Neural crest cell (in vitro differentiated cells): ENCODE data around the gene ENOX1. TPM values are rescaled to one million over a fixed set of nuclear protein-coding genes. Genes with fewer than 3 reads are reported as not detected.

ENCODE experiments used
- DNase-seq: peaks from one replicate; pipeline ENCODE4 v3.0.0; 2021; ENCODE audit warnings: low read depth, mixed read lengths, low spot score
- H3K27ac Mint-ChIP-seq: one replicate; pipeline ENCODE4 v1.8.0; 2021; ENCODE audit warnings: mild to moderate bottlenecking, mixed read lengths; ENCODE audit not compliant: unreplicated experiment
- H3K27me3 Mint-ChIP-seq: 2 replicates; pipeline ENCODE4 v1.8.0; 2021; ENCODE audit warnings: low read depth, mild to moderate bottlenecking, mixed read lengths
- H3K36me3 Mint-ChIP-seq: 2 replicates; pipeline ENCODE4 v1.8.0; 2021; ENCODE audit warnings: low read depth, mild to moderate bottlenecking, mixed read lengths
- H3K4me1 Mint-ChIP-seq: 2 replicates; pipeline ENCODE4 v1.8.0; 2021; ENCODE audit warnings: mixed read lengths
- H3K4me3 Mint-ChIP-seq: one replicate; pipeline ENCODE4 v1.8.0; 2021; ENCODE audit warnings: mild to moderate bottlenecking, mixed read lengths
- H3K9me3 Mint-ChIP-seq: 2 replicates; pipeline ENCODE4 v1.8.0; 2021; ENCODE audit warnings: mixed read lengths
- total RNA-seq: library from RNA; stranded (reverse); gene quantifications from 2 replicates; pipeline ENCODE4 v1.2.1, GENCODE V29; 2021
- TF ChIP-seq, protein P1 (sequence below): fragments of 200-600 bp; sonication (generic); conservative IDR thresholded peaks from 2 replicates; pipeline ENCODE4 v1.5.0; 2021; ENCODE audit warnings: antibody characterized with exemption, mild to moderate bottlenecking

The ENOX1 gene
- total RNA-seq, 1 donor from 2014 or later, result 3.8 TPM

DNA sequence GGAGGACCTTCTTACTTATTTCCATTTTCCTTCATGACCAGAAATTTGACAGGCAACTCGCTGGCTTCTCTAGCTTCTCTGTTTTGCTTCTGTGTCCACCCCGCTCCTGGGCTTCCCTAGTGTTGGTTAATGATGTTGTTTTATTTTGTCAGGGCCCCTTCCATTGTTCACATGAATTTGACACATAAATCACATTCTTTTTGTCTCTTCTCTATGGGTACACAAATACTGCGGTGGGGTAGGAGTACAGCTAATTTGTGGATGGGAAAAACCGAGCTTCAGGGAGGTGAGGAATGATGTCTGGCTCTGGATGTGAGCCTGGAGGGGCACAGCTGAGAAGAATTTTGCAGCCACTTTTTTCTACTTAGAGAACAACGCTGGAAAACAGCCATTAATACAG, 563.6 kb downstream of the ENOX1 start:
- DNase-seq, result no peak
- Mint-ChIP-seq H3K4me1 (peaks cover 14% of the 10 kb centered on the region), H3K27ac (peak overlapping the region; percentile 3), H3K36me3 (no peaks in the 10 kb centered on the region), H3K27me3 (no peaks in the 10 kb centered on the region), H3K4me3 (no peak overlapping the region), H3K9me3 (no peaks in the 10 kb centered on the region)
- TF ChIP-seq, protein P1, sequence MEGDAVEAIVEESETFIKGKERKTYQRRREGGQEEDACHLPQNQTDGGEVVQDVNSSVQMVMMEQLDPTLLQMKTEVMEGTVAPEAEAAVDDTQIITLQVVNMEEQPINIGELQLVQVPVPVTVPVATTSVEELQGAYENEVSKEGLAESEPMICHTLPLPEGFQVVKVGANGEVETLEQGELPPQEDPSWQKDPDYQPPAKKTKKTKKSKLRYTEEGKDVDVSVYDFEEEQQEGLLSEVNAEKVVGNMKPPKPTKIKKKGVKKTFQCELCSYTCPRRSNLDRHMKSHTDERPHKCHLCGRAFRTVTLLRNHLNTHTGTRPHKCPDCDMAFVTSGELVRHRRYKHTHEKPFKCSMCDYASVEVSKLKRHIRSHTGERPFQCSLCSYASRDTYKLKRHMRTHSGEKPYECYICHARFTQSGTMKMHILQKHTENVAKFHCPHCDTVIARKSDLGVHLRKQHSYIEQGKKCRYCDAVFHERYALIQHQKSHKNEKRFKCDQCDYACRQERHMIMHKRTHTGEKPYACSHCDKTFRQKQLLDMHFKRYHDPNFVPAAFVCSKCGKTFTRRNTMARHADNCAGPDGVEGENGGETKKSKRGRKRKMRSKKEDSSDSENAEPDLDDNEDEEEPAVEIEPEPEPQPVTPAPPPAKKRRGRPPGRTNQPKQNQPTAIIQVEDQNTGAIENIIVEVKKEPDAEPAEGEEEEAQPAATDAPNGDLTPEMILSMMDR, result no peak

DNA sequence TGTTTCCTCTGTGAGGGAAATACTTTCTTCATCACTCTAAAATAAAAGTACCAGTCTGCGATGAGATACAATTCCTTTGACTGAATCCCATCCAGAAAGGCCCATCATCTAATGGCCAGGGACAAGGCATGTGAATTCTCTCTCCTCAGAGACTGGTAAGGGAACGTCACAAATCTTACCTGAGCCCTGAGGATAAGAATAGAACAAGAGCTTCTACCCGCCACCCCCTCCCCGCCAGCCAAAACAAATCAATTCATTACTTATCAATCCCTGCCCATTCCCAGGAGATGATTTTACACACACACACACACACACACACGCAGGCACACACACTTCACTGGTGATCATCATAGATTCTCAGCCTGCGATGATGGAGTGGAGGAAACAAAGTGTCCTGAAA, 564.7 kb downstream of the ENOX1 start:
- Mint-ChIP-seq H3K4me1 (peaks cover 14% of the 10 kb centered on the region), H3K9me3 (no peaks in the 10 kb centered on the region), H3K4me3 (no peak overlapping the region), H3K36me3 (no peaks in the 10 kb centered on the region), H3K27me3 (no peaks in the 10 kb centered on the region), H3K27ac (no peak overlapping the region)
- TF ChIP-seq, protein P1, result no peak
- no peak for DNase-seq

DNA sequence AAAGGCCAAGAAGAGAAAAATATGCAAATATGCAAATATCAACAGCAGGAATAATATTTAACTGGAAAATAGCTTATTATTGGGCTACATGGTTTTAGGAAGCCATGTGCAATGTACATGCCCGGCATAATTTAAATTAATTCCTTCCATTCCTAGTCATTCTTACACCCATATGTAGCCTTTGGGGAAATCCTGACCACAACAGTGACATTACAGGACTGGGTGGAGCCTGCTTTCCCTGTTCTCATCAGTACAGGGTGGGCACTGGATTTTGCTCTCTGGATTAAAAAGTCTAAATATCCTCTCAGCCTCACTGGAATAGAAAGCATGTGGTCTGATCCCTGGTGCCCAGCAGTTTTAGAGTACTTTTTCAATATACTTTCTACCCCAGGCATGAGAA, 565.2 kb downstream of the ENOX1 start:
- H3K4me3 Mint-ChIP-seq, result no peak overlapping the region
- no peaks in the 10 kb centered on the region for H3K27me3 Mint-ChIP-seq
- no peaks in the 10 kb centered on the region for H3K9me3 Mint-ChIP-seq
- TF ChIP-seq, protein P1, result no peak
- DNase-seq, result no peak
- peaks cover 14% of the 10 kb centered on the region for H3K4me1 Mint-ChIP-seq
- no peaks in the 10 kb centered on the region for H3K36me3 Mint-ChIP-seq
- H3K27ac Mint-ChIP-seq, result no peak overlapping the region

GRCh38 chr13:43220873-43221595, 565.7 kb downstream of the ENOX1 start:
- no peak overlapping the region for H3K27ac Mint-ChIP-seq
- DNase-seq, result no peak
- peaks cover 14% of the 10 kb centered on the region for H3K4me1 Mint-ChIP-seq
- no peak overlapping the region for H3K4me3 Mint-ChIP-seq
- H3K27me3 Mint-ChIP-seq, result no peaks in the 10 kb centered on the region
- TF ChIP-seq, protein P1, result no peak
- H3K36me3 Mint-ChIP-seq, result no peaks in the 10 kb centered on the region
- H3K9me3 Mint-ChIP-seq, result no peaks in the 10 kb centered on the region

DNA sequence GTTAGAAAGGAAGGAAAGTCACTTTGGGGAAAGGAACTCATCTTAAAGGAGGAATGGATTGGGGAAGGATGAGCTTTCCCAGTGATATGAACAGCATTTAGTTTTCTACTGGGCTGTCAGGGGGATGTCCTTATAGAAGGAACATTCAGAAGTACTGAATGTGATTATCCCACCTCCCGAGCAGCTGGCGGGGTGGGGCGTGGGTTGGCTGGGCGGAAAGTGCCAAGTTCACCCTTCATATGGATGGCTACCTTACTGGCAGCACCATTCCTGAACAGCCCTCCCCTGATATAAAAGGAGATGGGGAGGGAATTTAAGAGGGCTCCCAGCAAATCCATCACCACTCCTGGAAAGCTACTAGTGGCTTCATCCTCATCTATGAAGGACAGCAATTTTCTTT, 572.6 kb downstream of the ENOX1 start:
- Mint-ChIP-seq H3K27me3 (no peaks in the 10 kb centered on the region), H3K9me3 (no peaks in the 10 kb centered on the region), H3K27ac (no peak overlapping the region), H3K4me3 (no peak overlapping the region), H3K36me3 (no peaks in the 10 kb centered on the region), H3K4me1 (no peaks in the 10 kb centered on the region)
- TF ChIP-seq, protein P1, result no peak
- DNase-seq, result no peak
